GM23338 (cell line): ENCODE measurements around the gene ADAMTS19. TPM values are rescaled to one million over a fixed set of nuclear protein-coding genes. Genes with fewer than 3 reads are reported as not detected.

Experiments used
- ATAC-seq: fragments of 200-7000 bp; cut with Tn5 transposase; 3 replicates; pipeline ENCODE4 v1.9.1; 2020
- DNase-seq: peaks from one replicate; pipeline ENCODE4 v3.0.0-alpha.2; 2015; ENCODE audit warnings: low spot score
- H2AFZ ChIP-seq: fragments of 200-600 bp; sonication (generic); 2 replicates; pipeline ENCODE4 v1.8.0; 2016; ENCODE audit warnings: antibody characterized with exemption, mild to moderate bottlenecking, moderate library complexity
- H3F3A ChIP-seq: fragments of 200-600 bp; sonication (generic); replicated peaks from 2 replicates; pipeline ENCODE4 v1.8.0; 2017; ENCODE audit warnings: antibody characterized with exemption, mixed run types, low read depth
- H3K27ac ChIP-seq: fragments of 200-600 bp; sonication (generic); 2 replicates; pipeline ENCODE4 v1.6.1; 2016; ENCODE audit warnings: low read depth
- H3K27me3 ChIP-seq: fragments of 200-600 bp; sonication (generic); 2 replicates; pipeline ENCODE4 v1.8.0; 2016; ENCODE audit warnings: mild to moderate bottlenecking, mixed run types, moderate library complexity; ENCODE audit not compliant: insufficient read depth
- H3K36me3 ChIP-seq: fragments of 200-600 bp; sonication (generic); 2 replicates; pipeline ENCODE4 v1.8.0; 2016; ENCODE audit warnings: mild to moderate bottlenecking; ENCODE audit not compliant: insufficient read depth
- H3K4me1 ChIP-seq: fragments of 200-600 bp; sonication (generic); 2 replicates; pipeline ENCODE4 v1.8.0; 2016; ENCODE audit warnings: mild to moderate bottlenecking, moderate library complexity; ENCODE audit not compliant: insufficient read depth
- H3K4me2 ChIP-seq: fragments of 200-600 bp; sonication (generic); 2 replicates; pipeline ENCODE4 v1.7.1; 2017; ENCODE audit warnings: mixed run types
- H3K4me3 ChIP-seq: fragments of 200-600 bp; sonication (generic); 2 replicates; pipeline ENCODE4 v1.6.1; 2016; ENCODE audit warnings: mixed run types
- H3K79me2 ChIP-seq: fragments of 200-600 bp; sonication (generic); replicated peaks from 2 replicates; pipeline ENCODE4 v1.8.0; 2017; ENCODE audit warnings: mild to moderate bottlenecking; ENCODE audit not compliant: insufficient read depth
- H3K9me2 ChIP-seq: fragments of 200-600 bp; sonication (generic); 2 replicates; pipeline ENCODE4 v1.8.0; 2017; ENCODE audit not compliant: insufficient read depth
- H4K20me1 ChIP-seq: fragments of 200-600 bp; sonication (generic); replicated peaks from 2 replicates; pipeline ENCODE4 v1.8.0; 2017; ENCODE audit warnings: mild to moderate bottlenecking; ENCODE audit not compliant: insufficient read depth
- H3K27ac Mint-ChIP-seq: 2 replicates; pipeline ENCODE4 v1.8.0; 2020; ENCODE audit warnings: inconsistent platforms, mild to moderate bottlenecking, moderate library complexity, mixed read lengths
- H3K27me3 Mint-ChIP-seq: 3 replicates; pipeline ENCODE4 v1.8.0; 2022; ENCODE audit warnings: low read depth, mild to moderate bottlenecking, moderate library complexity, mixed read lengths, inconsistent platforms; ENCODE audit not compliant: insufficient read depth, poor library complexity
- H3K36me3 Mint-ChIP-seq: 3 replicates; pipeline ENCODE4 v1.8.0; 2021; ENCODE audit warnings: low read depth, mild to moderate bottlenecking, inconsistent platforms, moderate library complexity, mixed read lengths
- H3K4me1 Mint-ChIP-seq: 3 replicates; pipeline ENCODE4 v1.8.0; 2020; ENCODE audit warnings: mild to moderate bottlenecking, inconsistent platforms, mixed read lengths
- H3K4me3 Mint-ChIP-seq: 3 replicates; pipeline ENCODE4 v1.8.0; 2021; ENCODE audit warnings: moderate library complexity, mild to moderate bottlenecking, inconsistent platforms, mixed read lengths
- H3K9me3 Mint-ChIP-seq: 3 replicates; pipeline ENCODE4 v1.8.0; 2020; ENCODE audit warnings: moderate library complexity, mild to moderate bottlenecking, inconsistent platforms, mixed read lengths
- CREB1 ChIP-seq: fragments of 250-450 bp; sonication (Bioruptor Pico); IDR thresholded peaks from 2 replicates; pipeline ENCODE4 v1.5.0; 2020; ENCODE audit warnings: low read depth, mild to moderate bottlenecking, moderate library complexity
- CTCF ChIP-seq, 2 experiments: fragments of 200-600 bp in 1 of 2; sonication (generic) in 1 of 2; conservative IDR thresholded peaks; 2 replicates each; pipeline versions ENCODE4 v1.5.1 to v1.6.1; 2016 to 2017; ENCODE audit warnings: antibody characterized with exemption in 2 of 2, low read depth in 2 of 2, mild to moderate bottlenecking in 2 of 2, moderate library complexity in 1 of 2
- ETS1 ChIP-seq: IDR thresholded peaks from 2 replicates; pipeline ENCODE4 v1.6.1; 2016; ENCODE audit warnings: antibody characterized with exemption
- JUNB ChIP-seq: IDR thresholded peaks from one replicate; pipeline ENCODE4 v1.6.1; 2016; ENCODE audit warnings: antibody characterized with exemption; ENCODE audit not compliant: unreplicated experiment
- NANOG ChIP-seq: IDR thresholded peaks from 2 replicates; pipeline ENCODE4 v1.6.1; 2016; ENCODE audit warnings: antibody characterized with exemption, borderline replicate concordance
- POLR2AphosphoS5 ChIP-seq: IDR thresholded peaks from 2 replicates; pipeline ENCODE4 v1.6.1; 2016; ENCODE audit warnings: antibody characterized with exemption, low read depth
- REST ChIP-seq: IDR thresholded peaks from one replicate; pipeline ENCODE4 v1.6.1; 2018; ENCODE audit warnings: antibody characterized with exemption; ENCODE audit not compliant: unreplicated experiment
- ZNF114 ChIP-seq: fragments of 250-450 bp; sonication (Bioruptor Pico); IDR thresholded peaks from 2 replicates; pipeline ENCODE4 v1.5.0; 2020; ENCODE audit warnings: mild to moderate bottlenecking, moderate library complexity
- polyA plus RNA-seq: library from polyadenylated mRNA; unstranded; fragments of >200 nt; fragmentation: Nextera tagmentation; extraction: Ambion mirVana; gene quantifications from 2 replicates; pipeline ENCODE4 v1.2.1, GENCODE V29; 2016
- total RNA-seq: library from RNA; depleted of rRNA; stranded (reverse); fragments of >200 nt; shearing (Covaris generic); gene quantifications from 2 replicates; pipeline ENCODE4 v1.2.3, GENCODE V29; 2014

The ADAMTS19 gene
- total and polyA plus RNA-seq, 2 experiments from 2014 or later = 6.0 to 27.4 TPM

- no peak for TF ChIP-seq ETS1
- no peak for TF ChIP-seq NANOG
- no peak for TF ChIP-seq JUNB
- no peak for TF ChIP-seq CREB1 (CRISPR knock-in tag)
- no peak for TF ChIP-seq CTCF (conservative IDR thresholded peaks at IDR 0.05; ENCODE audit: low read depth in 2 of 2)
Measured at GRCh38 chr5:129508606-129509005, 48.5 kb downstream of the ADAMTS19 start (continued).

GRCh38 chr5:129509363-129509975 lies 49.4 kb downstream of the ADAMTS19 start:
- no peaks in the 10 kb centered on the region for H3K4me1 Mint-ChIP-seq
- H3K27ac ChIP-seq = no peak overlapping the region

More at GRCh38 chr5:129509363-129509975, 49.4 kb downstream of the ADAMTS19 start:
- Histone ChIP-seq H2AFZ (no peak overlapping the region), H3F3A (no peaks in the 10 kb centered on the region), H3K4me3 (no peak overlapping the region), H4K20me1 (no peaks in the 10 kb centered on the region), H3K9me2 (no peaks in the 10 kb centered on the region), H3K4me1 (no peaks in the 10 kb centered on the region), H3K79me2 (peaks cover 12% of the 10 kb centered on the region; the same call in 1 of the 2 replicates), H3K4me2 (no peak overlapping the region), H3K36me3 (no peaks in the 10 kb centered on the region), H3K27me3 (no peaks in the 10 kb centered on the region)
- Mint-ChIP-seq H3K9me3 (no peaks in the 10 kb centered on the region; the same call in 2 of the 3 replicates), H3K4me3 (no peak overlapping the region), H3K27ac (no peak overlapping the region), H3K27me3 (peaks cover 1% of the 10 kb centered on the region), H3K36me3 (peaks cover 15% of the 10 kb centered on the region; the same call in 2 of the 3 replicates)
- no peak for DNase-seq
- no peak for TF ChIP-seq REST
- no peak for TF ChIP-seq ZNF114 (CRISPR knock-in tag)
- no peak for TF ChIP-seq JUNB
- TF ChIP-seq ETS1 = no peak
- no peak for TF ChIP-seq POLR2AphosphoS5
- TF ChIP-seq CREB1 (CRISPR knock-in tag) = no peak
- no peak for ATAC-seq
